HL-60 (cell line): ENCODE measurements around the gene ARMC2.

Source experiments
- DNase-seq, 2 experiments: peaks; one replicate each; pipeline ENCODE4 v3.0.0-alpha.2; 2010 to 2020; ENCODE audit warnings: low read depth in 1 of 2, low spot score in 1 of 2
- H3K27ac ChIP-seq: fragments of 250-450 bp; sonication (Bioruptor Pico); replicated peaks from 2 replicates; pipeline ENCODE4 v1.5.1; 2020; ENCODE audit warnings: mild to moderate bottlenecking, moderate library complexity
- H3K27me3 ChIP-seq: fragments of 250-450 bp; sonication (Bioruptor Pico); 2 replicates; pipeline ENCODE4 v1.5.1; 2021; ENCODE audit warnings: mild to moderate bottlenecking, moderate library complexity; ENCODE audit not compliant: insufficient read depth, poor library complexity, severe bottlenecking
- H3K4me3 ChIP-seq: replicated peaks from 2 replicates; pipeline ENCODE4 v1.5.1; 2011; ENCODE audit warnings: mild to moderate bottlenecking, control low read depth, low read length; ENCODE audit not compliant: insufficient read depth
- CTCF ChIP-seq: IDR thresholded peaks from one replicate; pipeline ENCODE4 v1.5.1; 2011; ENCODE audit warnings: low read length, control low read depth, inconsistent platforms; ENCODE audit not compliant: insufficient read depth
- GABPA ChIP-seq: IDR thresholded peaks from 2 replicates; pipeline ENCODE4 v1.6.1; 2012; ENCODE audit warnings: low read depth
- POLR2AphosphoS5 ChIP-seq: IDR thresholded peaks from 2 replicates; pipeline ENCODE4 v1.6.1; 2012; ENCODE audit warnings: low read depth
- SPI1 ChIP-seq: IDR thresholded peaks from 2 replicates; pipeline ENCODE4 v1.6.1; 2012; ENCODE audit warnings: low read depth, mild to moderate bottlenecking, borderline replicate concordance
- TF ChIP-seq, protein P1 (sequence below): IDR thresholded peaks from 2 replicates; pipeline ENCODE4 v1.6.1; 2012; ENCODE audit warnings: low read depth; ENCODE audit not compliant: insufficient replicate concordance

Gene ARMC2

DNA sequence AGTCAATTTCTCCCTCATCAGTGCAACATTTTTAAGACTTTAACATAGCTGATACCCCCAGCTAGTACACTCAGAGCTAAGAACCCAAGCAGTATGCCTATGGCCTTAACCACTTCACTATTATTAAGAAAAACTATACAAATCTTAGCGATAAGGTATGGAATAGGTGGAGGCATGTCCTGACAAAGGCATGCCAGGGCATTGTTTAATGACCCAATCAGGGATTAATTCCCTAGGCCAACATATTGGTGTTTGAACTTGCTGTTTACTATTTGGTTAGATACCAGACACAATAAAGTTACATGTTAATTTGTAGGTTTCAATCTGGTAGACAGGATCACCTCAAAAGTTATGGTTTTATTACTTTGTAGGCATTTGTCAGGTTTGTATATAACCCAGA lies 93.1 kb downstream of the ARMC2 start:
- Histone ChIP-seq H3K27me3 (no peaks in the 10 kb centered on the region), H3K4me3 (no peak overlapping the region), H3K27ac (no peak overlapping the region)
- no peak for DNase-seq
- TF ChIP-seq SPI1 (no peak), POLR2AphosphoS5 (no peak), GABPA (no peak), CTCF (no peak)
- TF ChIP-seq, protein P1, sequence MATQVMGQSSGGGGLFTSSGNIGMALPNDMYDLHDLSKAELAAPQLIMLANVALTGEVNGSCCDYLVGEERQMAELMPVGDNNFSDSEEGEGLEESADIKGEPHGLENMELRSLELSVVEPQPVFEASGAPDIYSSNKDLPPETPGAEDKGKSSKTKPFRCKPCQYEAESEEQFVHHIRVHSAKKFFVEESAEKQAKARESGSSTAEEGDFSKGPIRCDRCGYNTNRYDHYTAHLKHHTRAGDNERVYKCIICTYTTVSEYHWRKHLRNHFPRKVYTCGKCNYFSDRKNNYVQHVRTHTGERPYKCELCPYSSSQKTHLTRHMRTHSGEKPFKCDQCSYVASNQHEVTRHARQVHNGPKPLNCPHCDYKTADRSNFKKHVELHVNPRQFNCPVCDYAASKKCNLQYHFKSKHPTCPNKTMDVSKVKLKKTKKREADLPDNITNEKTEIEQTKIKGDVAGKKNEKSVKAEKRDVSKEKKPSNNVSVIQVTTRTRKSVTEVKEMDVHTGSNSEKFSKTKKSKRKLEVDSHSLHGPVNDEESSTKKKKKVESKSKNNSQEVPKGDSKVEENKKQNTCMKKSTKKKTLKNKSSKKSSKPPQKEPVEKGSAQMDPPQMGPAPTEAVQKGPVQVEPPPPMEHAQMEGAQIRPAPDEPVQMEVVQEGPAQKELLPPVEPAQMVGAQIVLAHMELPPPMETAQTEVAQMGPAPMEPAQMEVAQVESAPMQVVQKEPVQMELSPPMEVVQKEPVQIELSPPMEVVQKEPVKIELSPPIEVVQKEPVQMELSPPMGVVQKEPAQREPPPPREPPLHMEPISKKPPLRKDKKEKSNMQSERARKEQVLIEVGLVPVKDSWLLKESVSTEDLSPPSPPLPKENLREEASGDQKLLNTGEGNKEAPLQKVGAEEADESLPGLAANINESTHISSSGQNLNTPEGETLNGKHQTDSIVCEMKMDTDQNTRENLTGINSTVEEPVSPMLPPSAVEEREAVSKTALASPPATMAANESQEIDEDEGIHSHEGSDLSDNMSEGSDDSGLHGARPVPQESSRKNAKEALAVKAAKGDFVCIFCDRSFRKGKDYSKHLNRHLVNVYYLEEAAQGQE, result no peak

GRCh38 chr6:108941859-108942258 lies 93.6 kb downstream of the ARMC2 start:
- DNase-seq, result no peak
- TF ChIP-seq SPI1, result no peak
- TF ChIP-seq POLR2AphosphoS5, result no peak
- TF ChIP-seq, protein P1, result no peak
- TF ChIP-seq GABPA, result no peak
- no peak for TF ChIP-seq CTCF
- Histone ChIP-seq H3K27me3 (no peaks in the 10 kb centered on the region), H3K4me3 (no peak overlapping the region), H3K27ac (no peak overlapping the region)

DNA sequence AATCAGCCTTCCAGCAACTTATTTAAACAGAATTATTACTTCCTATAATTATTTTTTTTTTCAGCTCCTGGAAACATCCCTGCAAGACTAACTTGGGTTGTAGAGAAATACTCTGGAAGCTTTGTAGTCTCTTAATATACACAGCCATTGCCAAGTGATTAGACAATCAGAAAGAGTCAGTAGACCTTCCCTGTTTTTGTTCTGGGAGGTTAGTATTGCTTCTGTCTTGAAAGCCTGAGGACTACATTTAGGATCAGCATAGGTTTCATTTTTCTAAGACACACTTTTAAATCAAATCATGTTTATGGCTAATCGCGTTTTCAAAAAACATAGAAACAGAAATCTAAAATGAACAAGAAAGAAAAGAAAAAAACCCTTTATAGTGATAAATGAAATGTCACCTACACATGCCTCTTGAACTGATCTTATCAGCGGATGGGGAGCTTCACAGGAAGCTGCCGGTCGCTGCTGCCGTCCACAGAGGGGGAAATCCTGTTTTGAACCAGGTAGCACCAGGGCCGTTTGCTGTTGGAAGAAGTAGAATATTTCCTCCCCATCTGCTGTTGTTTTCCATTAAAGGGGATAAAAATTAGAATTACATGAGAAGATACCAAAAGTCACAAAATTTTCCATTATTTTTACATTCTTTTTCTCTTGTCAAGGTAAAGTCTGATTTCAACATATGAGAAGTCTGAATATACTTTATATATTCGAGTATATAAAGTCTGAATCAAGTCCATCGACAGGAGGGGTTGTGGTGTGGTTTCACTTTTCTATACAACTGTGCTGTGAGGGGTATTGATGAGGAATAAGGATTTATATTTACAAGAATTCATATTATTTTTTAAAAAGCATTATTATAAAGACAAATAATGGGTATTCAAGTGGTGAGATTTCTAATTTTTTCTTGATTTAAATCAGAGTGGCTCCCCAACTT lies 94.6 kb downstream of the ARMC2 start:
- TF ChIP-seq SPI1, result no peak
- TF ChIP-seq POLR2AphosphoS5, result no peak
- Histone ChIP-seq H3K4me3 (no peak overlapping the region), H3K27me3 (no peaks in the 10 kb centered on the region), H3K27ac (no peak overlapping the region)
- DNase-seq, result no peak

- H3K4me3 ChIP-seq, result no peak overlapping the region
- no peak for TF ChIP-seq CTCF
- no peak for DNase-seq
- no peaks in the 10 kb centered on the region for H3K27me3 ChIP-seq
- H3K27ac ChIP-seq, result no peak overlapping the region
Observed at GRCh38 chr6:108944071-108944470, 95.8 kb downstream of the ARMC2 start.
